Measurements from ENCODE around the gene FOXP1.

FOXP1 gene

DNA sequence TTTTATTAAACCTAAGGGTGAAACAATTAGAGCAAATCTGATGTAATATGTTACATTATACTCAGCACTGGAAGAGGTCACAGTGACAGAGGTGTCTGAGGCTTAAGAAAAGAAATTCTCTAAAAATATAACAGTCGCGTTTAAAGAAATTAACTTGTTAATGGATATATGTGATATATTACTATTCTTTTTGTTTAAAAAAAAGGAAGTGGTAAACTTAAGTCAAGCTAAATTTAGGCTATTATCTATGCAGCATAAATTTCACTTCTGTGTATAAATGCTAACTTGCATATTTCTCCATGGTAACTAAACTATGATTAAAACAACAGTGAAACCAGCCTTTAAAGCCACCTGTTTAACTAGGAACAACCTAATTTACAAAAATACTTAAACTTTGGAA, 191.3 kb downstream of the FOXP1 start:
- no peak for DNase-seq

DNA sequence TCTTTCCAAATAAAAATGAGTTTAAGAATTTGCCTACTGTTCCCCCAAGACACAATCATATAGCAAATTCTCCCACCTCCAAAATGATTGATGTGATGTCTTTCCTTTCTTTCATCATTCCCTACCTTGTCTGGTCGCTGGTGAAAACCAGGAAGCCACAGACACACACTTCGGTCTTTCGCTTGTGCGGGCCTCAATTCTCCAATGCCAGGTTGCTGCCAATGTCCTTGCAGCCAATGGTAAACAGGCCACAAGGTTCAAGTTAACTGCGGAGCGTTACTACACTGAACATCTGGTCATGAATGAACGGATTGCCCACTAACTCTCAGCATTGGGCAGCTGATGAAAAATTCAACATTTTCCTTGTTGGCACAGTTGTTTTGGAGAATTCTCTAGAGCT, 192.2 kb downstream of the FOXP1 start:
- DNase-seq: no peak

DNA sequence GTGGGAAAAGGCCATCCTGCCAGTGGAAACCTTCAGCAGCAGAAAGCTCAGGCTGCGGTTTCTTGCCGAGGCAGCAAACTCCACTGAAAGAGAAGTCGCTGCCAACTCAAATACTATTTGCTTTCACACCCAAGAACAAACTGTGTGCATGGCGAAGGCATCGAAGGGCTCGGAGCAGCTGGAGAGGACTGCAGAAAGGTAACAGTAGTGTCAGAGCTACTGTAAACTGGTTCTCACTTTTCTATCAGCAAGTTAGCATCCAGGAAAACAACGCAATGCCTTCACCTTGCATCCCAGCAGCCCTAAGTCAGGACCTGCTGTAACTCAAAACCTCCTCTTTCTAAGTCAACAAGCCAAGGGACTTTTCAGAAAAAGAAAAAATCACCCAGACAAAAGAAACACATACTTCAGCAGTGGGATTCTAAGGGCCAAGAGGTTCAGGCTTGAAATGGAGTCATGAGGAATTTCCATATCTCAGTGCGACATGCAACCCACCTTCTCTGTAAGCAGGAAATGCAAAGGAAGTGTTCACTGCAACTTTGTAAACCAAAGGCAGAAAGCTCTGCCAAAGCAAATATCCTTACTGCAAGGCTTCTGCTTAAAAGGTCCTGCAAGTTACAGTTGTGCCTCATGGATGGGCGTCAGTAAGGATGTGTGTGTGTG, 193.5 kb downstream of the FOXP1 start:
- peak; percentile 49 for DNase-seq

DNA sequence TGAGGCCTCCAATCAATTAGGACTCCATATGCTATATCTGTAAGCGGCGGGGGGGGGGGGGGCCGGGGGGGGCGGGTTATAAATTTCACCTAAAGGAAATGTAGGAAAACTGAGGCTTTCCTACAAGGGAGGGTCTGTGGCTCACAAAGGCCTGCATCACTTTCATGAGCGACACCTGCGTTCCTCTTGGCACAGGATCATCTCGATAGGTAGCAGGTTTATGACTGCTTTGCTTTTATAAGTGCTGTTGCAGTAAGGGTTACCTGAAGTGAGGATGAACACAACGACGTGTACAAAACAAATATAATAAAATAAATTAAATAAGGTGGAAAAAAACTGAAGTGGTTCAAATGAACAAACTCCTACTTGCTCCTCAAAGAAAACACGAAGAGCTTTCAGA, 194.3 kb downstream of the FOXP1 start:
- DNase-seq: peak; percentile 33

DNA sequence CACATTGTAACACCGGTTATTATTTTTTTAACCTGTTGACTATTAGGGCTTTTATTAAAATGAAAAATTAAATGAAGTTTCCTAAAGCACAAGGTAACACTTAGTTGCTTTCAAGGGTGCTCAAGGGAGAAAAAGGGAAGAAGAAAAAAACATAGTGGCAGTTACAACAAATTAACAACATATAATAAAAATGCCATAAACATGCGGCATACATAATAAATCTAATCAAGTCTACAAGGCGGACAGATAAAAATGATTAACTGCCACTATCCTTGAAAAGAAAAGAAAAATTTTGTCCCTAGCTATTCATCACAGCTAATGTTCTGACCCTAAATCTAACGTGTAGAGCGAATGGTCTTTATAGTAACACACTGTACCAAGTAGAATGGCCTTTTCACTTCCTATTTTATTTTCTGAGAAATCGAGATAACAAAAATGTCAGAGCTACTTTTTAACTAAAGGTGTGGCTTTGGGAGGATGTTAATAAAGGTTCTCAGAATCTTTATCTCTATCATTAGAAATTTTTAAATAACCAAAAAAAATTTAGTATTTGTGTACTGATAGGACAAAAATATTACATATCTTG, 194.9 kb downstream of the FOXP1 start:
- DNase-seq: no peak

DNA sequence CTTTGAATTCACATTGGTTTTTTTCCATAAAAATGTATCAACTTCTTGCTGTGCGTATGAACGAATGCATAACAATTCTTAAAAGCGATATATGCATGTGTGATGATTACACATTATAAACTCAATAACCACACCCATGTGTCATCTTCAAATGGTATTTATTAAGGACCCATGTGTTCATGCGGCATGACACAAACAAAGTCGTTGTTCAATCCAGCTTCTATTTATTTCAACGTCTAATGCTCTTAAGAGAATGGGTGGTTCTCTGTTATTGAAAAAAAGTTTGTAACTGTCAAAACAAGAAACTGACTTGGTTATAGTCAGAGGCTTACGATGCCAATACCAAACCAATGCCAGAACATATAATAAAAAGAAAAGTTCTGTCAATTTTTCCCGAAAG, 195.9 kb downstream of the FOXP1 start:
- no peak for DNase-seq

DNA sequence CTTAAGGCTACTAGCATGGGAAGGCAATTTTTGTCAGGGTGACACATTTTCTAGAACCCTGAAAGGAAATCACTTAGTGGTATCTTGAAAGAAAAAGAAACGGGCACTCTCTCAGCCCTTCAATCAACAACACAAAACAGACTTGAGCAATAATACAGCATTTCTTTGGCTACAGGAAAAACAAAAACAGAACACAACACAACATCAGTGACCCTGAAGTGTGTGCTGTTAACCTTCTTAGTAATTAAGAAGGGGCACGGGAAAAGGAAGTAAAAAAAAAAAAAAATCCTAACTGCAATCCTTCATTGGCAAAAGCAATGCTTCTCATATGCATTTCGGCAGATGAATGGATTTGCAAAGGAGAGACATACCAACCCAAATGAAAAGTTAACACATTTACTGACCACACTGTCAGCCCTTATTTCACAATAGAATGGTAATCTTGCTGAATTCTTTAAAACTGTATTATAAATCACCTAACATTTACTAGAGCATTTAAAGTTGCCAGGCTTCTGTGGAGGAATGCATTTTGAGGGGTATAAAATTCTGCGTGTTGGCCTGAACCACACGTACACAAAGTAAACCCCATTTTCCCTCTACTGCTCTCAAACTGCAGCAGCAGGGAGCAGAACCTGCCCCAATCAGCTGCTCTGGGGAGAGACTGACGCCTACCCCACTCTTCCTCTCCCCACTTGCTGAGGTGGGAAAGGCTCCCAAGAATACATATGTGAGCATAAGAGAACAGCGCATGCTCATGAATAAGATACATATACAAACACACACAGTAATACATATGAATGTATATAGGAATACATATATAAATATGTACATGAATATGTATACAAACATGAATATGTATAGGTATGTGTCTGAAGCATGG, 198.5 kb downstream of the FOXP1 start:
- DNase-seq: no peak

DNA sequence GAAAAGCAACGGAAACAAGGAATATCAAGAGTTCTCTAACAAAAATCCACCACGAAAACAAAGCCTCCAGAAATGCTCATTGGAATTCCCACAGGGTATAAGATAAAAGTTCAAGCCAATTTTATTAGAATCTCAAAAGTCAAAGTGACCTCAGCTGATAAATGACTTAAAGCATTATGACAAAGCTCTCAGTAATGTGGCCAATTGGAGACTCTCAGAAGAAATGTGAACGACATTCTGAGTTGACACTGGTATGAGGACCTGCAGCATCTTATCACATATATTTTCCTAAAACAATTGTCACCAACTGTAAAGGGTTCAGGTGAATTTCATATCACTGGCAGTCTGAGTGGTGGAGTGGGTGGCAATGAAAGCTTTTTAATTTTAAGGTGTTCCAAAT, 199.1 kb downstream of the FOXP1 start:
- no peak for DNase-seq

DNA sequence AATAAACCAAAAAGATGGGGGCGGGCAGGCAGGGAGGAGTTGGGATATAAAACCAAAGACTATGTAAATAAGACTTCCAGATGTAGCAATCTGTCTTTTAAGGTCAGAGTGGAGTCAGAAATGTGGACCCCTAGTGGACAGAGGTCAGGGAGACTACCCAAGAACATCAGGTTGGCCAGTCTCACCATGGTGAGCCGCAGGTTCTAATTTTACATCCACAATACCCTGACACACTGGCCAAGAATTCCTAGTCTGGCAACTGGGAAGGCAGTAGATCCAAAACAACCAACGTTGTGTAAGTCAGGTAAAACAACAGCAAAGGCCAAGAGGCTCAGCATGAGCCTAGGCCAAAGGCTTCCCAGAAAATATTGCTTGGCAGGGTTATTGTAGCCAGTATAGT, 203.4 kb downstream of the FOXP1 start:
- peak; percentile 1 for DNase-seq

DNA sequence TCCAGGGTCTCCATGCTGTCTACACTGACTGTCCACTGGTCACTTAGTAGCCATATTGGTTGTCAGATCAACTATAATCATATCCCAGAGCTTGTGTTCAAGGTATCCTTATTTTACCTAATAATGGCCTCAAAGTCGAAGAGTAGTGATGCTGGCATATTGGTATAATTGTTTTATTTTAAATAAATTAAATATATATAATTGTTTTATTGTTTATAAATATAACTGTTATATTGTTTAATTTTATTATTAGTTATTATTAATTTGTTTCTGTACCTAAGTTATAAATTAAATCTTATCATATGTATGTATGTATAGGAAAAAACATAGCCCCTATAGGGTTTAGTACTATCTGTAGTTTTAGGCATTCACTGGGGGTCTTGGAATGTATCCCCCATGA, 205.0 kb downstream of the FOXP1 start:
- no peak for DNase-seq

DNA sequence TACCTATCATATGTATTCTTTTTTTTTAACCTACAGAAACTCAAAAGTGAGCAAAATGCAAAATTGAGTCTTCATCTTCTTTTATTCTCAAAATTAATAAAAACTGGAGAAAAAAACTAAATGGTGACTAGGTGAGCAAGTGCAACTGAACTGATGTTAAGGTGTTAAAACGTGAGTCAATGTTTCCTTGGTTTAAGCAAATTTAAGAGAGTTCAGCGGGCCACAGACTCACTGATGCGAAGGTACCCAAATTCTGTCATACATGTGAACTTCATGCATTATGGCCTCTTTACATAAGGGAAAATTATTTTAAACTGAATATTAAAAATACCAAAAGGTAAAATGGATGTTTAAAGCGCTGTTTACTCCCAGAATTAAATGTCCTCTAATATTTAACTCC, 206.6 kb downstream of the FOXP1 start:
- no peak for DNase-seq

DNA sequence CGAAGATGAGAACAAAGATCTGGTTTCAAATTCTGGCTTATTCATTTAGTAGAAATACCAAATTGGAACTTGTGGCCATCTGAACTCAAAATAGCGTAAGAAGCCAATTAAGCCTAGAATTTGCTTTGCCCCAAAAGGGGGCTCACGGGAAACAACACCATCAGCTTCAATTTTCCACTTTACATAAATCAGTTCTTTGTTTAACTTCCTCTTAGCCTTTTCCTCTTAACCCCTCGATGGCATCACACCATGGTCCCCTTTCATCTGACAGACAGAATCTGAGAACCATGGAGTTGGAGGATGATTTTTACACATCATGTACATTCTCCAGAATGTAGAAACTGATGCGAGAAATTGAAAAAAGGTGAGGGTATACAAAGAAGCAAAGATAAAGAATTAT, 207.0 kb downstream of the FOXP1 start:
- DNase-seq: no peak

DNA sequence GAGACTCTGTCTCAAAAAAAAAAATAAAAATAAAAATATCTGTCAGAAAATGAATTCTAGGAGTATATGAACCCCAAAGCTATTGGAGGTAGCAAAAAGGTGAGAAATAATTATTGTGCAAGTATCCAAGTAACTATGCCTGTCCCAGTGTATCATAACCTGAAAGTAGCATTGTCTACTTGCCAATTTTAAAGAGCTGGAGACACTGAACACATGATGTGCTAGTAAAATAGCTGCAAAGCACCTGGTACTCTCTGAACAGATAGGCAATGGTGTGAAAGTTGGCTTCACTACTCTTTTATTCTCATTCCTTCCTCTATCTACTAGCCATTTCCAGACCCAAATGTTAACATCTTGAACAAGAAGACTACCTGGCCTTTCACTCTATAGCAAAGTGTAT, 208.9 kb downstream of the FOXP1 start:
- no peak for DNase-seq

DNA sequence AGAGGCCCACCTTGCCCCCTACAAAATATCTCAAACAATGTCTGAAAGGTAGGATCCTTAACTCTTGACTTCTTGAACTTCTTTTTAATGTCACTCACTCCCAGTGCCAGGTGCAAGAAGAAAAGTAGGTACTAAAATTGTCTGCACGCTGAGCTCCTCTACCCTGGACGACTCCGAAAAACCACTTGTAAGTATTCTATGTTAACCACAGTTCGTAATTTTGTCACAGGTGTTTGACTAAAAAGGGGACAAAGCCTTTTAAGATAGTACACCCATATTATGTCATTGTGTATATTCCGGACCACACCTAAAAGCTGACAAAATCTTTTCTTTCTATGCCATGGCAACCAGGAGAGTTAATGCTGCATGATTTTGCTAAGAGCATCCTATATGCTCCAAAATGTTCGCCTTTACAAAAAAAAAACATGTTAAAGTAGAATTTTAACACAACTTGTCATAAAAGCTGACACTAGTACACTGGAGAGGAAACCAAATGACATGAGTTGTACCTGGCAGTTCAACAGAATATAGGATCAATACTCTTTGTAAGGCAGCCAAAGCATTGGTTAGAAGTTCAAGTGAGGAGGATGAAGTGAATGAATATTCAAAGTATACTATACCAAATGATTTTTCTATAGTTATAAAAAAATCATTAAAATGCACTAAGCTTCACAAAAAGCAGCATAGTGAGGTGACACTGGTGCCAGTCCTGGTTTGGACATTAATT, 210.5 kb downstream of the FOXP1 start:
- DNase-seq: no peak

DNA sequence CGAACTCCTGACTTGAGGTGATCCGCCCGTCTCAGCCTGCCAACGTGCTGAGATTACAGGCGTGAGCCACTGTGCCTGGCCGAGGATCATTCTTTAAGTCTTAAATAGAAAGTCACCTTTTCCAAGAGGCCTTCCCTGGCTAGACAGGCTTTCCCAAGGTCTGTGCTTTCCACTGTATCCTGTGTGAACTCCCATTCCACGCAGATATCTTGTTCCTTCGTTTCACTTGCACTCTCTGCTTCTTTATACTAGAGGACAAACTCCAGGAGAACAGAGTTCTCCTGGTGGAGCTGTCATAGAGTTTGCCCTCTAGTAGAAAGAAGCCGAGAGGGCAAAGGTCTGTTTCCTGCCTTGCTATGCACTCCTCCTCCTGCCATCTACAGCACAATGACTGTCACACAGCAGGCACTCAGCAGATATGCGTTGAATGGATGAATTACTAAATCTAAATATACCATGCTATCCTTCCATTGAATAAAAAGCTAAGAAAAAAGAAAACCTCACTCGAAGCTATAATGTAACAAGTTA, 211.2 kb downstream of the FOXP1 start:
- DNase-seq: no peak

DNA sequence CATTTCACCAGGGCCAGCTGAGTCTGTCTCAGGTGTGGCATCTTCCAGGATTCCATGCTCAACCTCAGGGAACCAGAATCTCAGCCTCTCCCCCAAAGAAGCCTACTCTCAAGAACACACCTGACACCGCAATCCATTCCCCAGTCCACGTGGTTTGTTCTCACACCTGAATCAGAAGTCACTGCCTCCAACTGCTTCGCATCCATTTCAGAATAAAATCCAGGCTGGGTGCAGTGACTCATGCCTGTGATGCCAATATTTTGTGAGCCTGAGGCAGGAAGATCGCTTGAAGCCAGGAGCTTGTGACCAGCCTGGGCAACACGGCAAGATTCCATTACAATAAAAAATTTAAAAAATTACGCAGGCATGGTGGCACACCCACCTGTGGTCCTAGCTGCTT, 212.2 kb downstream of the FOXP1 start:
- no peak for DNase-seq

DNA sequence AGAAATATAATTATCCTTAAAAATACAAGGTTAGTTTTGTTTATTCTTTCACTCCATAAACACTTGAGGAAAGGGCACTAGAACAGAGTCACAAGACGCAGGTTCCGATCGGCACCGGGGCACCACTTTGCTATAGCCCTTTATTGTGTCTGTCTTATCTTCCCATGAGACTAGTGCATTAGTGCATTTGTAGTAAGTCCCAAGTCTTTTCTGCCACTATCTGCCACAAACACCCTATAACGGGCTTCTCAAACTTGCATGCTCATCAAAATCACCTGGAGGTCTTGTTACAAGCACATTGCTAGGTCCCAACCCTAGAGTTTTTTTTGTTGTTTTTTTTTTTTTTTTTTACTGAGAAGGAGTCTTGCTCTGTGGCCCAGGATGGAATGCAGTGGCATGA, 213.1 kb downstream of the FOXP1 start:
- no peak for DNase-seq

DNA sequence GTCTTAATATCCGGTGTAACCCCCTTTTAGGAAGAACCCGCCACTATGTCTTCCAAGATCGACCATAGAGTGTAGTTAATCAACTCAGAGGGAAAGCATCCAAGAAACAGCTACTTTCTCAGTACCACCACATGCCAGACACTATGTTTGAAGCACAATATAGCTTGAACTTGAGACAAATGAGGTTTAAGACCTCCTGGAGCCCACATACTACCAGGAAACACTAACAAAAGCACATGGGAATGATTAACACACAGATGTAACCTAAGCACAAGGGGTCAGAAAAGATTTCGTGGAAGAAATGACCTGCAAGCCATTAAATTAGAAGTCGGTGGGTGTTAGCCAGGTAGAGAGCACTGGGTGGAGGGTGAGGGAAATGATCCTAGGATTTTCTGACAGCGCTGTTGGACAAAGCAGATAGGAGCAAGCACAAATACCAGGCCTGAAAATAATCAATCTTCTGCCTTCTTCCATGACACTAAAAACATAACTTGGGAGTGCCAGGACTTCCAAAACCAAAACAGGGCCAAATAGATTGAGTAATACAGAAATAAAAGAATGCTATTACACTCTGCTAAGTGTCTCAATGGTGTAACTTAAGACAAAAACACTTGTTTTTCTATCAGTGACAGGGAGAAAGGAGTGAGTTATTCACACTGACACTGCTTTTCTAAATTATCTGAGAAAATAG, 213.7 kb downstream of the FOXP1 start:
- DNase-seq: no peak

DNA sequence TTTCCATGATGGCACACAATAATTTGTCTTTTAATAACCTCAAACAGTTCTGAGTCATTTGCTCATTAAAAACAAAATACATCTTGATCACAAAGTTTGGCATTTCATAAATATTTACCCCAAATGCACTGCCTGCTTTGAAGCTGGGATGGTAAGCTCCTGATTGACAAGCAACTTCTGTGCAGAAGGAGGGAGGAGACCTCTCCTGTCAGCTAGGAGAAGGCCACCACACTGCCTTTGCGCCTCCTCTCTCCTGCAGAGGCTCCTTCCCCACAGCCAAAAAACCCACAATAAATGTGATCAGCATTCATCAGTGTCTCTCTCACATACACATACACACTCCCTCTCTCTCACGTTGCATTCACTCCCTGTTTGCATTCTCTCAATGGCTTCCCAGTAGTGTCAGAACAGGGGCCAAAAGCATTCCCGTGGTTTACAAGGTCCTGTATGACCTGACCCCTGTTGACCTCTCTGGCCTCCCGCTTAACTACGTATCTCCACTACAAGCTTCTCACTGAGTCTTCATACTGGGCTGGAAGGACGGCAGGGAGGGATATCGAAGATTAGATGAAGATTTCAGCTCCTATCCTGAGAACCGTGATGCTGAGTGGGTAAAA, 216.4 kb downstream of the FOXP1 start:
- DNase-seq: no peak

DNA sequence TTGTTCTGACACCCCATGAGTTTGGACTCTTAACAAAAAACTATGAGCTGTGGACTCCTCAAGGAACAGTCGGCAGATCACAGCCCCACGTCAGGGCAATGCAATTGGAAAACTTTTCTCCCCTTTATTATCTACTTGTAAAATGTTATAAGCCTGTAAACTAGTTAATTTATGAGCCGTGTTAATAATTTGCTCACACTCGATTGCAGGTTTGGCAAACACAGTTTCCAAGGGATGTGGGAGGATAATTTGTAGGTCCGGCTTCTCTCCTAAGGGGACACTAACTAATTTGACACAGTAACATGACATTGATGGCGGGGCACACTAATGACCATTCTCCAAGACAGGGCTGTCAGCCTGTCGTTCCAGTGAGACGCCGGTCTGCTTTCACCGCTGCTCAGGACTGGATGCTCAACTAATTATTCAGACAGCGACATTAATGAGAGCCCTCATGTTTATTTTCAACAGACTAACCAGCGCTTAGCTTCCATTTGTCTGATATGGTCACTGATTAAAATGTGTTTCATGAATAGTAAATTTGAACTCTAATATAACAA, 222.1 kb downstream of the FOXP1 start:
- DNase-seq: no peak

DNA sequence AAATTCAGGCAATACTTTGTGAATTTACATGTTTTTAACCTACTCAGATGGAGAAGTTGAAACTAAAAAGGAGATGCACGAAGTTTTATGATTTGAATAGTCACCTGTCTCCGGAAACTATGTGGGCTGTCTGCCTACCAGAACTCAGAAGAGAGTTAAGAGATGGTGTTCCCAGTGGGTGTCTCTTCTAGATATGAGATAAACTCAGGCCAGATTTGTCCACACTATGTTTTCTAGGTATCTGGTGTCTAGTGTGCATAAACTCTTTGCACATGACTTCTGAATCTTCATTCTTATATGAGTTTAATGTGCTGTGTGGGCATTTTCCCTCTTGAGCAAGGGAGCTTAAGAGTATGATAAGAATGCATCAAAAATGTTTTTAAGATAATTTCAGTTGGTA, 222.8 kb downstream of the FOXP1 start:
- no peak for DNase-seq

DNA sequence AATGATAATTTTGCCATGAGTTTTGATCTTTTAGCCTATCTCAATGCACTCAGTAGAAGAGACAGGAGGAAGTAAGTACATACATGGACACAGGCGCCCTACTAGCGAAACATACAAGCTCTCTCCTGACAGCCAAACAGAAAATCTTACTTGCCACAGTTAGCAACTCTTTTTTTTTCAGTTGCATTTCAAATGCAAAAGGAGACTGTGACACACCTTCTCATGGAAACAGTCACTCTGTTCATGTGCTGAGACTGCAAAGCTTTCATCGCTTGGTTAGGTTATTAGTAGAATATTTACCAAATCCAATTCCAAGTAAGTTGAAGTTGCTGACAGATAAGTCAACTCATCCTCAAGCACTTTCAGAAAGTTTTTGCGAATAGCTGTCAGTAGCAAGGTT, 223.3 kb downstream of the FOXP1 start:
- DNase-seq: no peak

All from DMS53 (cell line).